ENCODE measurements around the gene CIZ1. TPM values are rescaled to one million over a fixed set of nuclear protein-coding genes. Genes with fewer than 3 reads are reported as not detected.

Gene CIZ1, protein sequence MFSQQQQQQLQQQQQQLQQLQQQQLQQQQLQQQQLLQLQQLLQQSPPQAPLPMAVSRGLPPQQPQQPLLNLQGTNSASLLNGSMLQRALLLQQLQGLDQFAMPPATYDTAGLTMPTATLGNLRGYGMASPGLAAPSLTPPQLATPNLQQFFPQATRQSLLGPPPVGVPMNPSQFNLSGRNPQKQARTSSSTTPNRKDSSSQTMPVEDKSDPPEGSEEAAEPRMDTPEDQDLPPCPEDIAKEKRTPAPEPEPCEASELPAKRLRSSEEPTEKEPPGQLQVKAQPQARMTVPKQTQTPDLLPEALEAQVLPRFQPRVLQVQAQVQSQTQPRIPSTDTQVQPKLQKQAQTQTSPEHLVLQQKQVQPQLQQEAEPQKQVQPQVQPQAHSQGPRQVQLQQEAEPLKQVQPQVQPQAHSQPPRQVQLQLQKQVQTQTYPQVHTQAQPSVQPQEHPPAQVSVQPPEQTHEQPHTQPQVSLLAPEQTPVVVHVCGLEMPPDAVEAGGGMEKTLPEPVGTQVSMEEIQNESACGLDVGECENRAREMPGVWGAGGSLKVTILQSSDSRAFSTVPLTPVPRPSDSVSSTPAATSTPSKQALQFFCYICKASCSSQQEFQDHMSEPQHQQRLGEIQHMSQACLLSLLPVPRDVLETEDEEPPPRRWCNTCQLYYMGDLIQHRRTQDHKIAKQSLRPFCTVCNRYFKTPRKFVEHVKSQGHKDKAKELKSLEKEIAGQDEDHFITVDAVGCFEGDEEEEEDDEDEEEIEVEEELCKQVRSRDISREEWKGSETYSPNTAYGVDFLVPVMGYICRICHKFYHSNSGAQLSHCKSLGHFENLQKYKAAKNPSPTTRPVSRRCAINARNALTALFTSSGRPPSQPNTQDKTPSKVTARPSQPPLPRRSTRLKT
- 21.9 and 67.6 TPM in 2 replicates for total RNA-seq

GRCh38 chr9:128191406-128192046 is at the start of gene CIZ1:
Gene CIZ1 (minus strand): TSS chr9:128191572. CDS start chr9:128190857, 715 bp downstream.

DNA sequence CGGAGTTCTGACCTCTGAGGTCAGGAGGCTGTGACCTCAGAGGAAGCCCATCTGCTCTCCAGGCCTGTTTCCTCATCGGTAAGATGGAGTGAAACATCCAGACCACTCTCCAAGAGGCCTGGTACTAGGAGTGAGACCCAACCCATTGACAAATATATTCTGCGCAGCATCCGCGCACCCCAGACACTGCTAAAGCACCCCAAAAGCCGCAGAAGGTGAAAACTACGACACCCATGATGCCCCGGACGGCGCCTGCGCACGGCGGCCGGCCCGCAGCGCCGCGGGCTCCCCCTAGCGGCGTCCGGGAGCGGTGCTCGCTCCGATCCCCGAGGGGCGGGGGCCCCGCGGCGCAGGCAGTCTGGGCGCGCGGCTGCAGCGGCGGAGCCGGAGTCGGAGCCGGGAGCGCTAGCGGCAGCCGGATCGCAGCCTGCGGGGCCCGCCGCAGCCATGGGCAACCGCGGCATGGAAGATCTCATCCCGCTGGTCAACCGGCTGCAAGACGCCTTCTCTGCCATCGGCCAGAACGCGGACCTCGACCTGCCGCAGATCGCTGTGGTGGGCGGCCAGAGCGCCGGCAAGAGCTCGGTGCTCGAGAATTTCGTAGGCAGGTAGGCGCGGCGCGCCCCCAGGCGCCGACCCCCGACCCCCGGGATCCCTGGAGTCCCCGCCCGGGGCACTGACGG is 11.8 kb upstream of the CIZ1 start, which contains the start of gene DNM1:
TSS of gene DNM1 (plus strand) at position 356 of the 683 bp plus-strand sequence. CDS start at position 448, 92 bp downstream.

GRCh38 chr9:128159784-128160602 is 31.4 kb downstream of the CIZ1 start, which contains the start of gene BBLN:
Gene BBLN (plus strand): TSS chr9:128160265. CDS start chr9:128160408, 143 bp downstream.

GRCh38 chr9:128149001-128149701 is 42.2 kb downstream of the CIZ1 start, which contains the start of gene LCN2:
Gene LCN2 (plus strand): TSS chr9:128149453. CDS start chr9:128149526, 73 bp downstream.

DNA sequence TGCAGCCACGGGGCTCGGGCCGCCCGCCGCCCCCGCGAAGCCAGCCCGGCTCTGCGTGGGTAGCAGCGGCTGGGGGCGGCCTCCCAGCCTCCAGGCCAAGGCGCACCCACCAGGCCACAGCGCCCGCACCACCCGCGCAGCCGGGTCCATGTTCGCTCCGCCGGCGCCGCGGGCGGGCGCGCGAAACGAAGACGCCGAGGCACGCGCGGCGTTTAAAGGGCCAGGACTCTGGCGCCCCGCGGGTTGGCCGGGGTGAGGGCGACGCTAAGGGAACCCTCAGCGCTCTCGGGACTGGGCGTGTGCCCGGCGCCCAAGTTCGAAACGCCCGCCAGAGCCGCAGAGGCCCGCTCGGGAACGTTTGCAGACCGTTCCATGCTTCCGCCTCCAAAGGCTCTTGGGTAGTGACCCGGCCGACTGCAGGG is 63.8 kb downstream of the CIZ1 start, which contains the start of gene PTGES2:
TSS of gene PTGES2 (minus strand) at position 162 of the 422 bp plus-strand sequence. CDS start at position 150, 12 bp downstream.

Other genes starting within 250 kb of the CIZ1 start
- 9.9 and 93.0 TPM in 2 replicates for gene EEIG1, start 210.6 kb downstream of the CIZ1 start, total RNA-seq
- 12.5 and 14.0 TPM in 2 replicates for gene NAIF1, start 124.3 kb downstream of the CIZ1 start, total RNA-seq
- gene SLC25A25, start 123.3 kb downstream of the CIZ1 start, total RNA-seq, result 29.4 and 34.2 TPM in 2 replicates
- gene PTGES2, start 63.8 kb downstream of the CIZ1 start, total RNA-seq, result 88.5 and 116 TPM in 2 replicates
- gene LCN2, start 42.1 kb downstream of the CIZ1 start, total RNA-seq, result 49.6 and 128 TPM in 2 replicates
- gene BBLN, start 31.3 kb downstream of the CIZ1 start, total RNA-seq, result 21.9 and 31.3 TPM in 2 replicates
- gene DNM1, start 11.8 kb upstream of the CIZ1 start, total RNA-seq, result 0.34 and 2.6 TPM in 2 replicates
- gene GOLGA2, start 84.4 kb upstream of the CIZ1 start, total RNA-seq, result 68.3 and 84.8 TPM in 2 replicates
- gene SWI5, start 84.7 kb upstream of the CIZ1 start, total RNA-seq, result 25.0 and 48.9 TPM in 2 replicates
- 17.9 and 25.6 TPM in 2 replicates for gene TRUB2, start 130.9 kb upstream of the CIZ1 start, total RNA-seq
- gene COQ4, start 131.3 kb upstream of the CIZ1 start, total RNA-seq, result 18.5 and 23.3 TPM in 2 replicates
- gene SLC27A4, start 149.0 kb upstream of the CIZ1 start, total RNA-seq, result 20.8 and 41.9 TPM in 2 replicates
- 19.5 and 28.9 TPM in 2 replicates for gene URM1, start 179.8 kb upstream of the CIZ1 start, total RNA-seq
- gene CERCAM, start 229.3 kb upstream of the CIZ1 start, total RNA-seq, result 32.8 and 77.3 TPM in 2 replicates

Measured in nasal cavity respiratory epithelium epithelial cell of viscerocranial mucosa (primary cell).